Gastrocnemius medialis (tissue), 4 donors: ENCODE data around the gene COG7. TPM values are rescaled to one million over a fixed set of nuclear protein-coding genes. Genes with fewer than 3 reads are reported as not detected.
A peak's percentile ranks its signal among the peaks of the same experiment; 100 is the strongest.

Experiments
- ATAC-seq, 2 donors: fragments of 150-250 bp; one replicate each; pipeline ENCODE4 v1.9.1; 2016
- DNase-seq, 2 donors: peaks; one replicate each; pipeline ENCODE4 v3.0.0-alpha.2; 2019
- H3K27ac ChIP-seq, 4 donors: fragments of 200-600 bp; sonication (generic); 1 replicate in 1 of 4; 2 replicates in 3 of 4; pipeline ENCODE4 v1.5.1; 2016 to 2018; ENCODE audit warnings: mild to moderate bottlenecking in 2 of 4, moderate library complexity in 1 of 4
- H3K27me3 ChIP-seq, 3 donors: fragments of 200-600 bp; sonication (generic) in 2 of 3; 1 replicate in 1 of 3; 2 replicates in 2 of 3; pipeline versions ENCODE4 v1.5.1 to v1.6.0; 2016 to 2019; ENCODE audit warnings: mild to moderate bottlenecking in 1 of 3, moderate library complexity in 1 of 3
- H3K36me3 ChIP-seq, 2 donors: fragments of 200-600 bp; sonication (generic) in 1 of 2; one replicate each; pipeline ENCODE4 v1.5.1; 2017 to 2018
- H3K4me1 ChIP-seq, 2 donors: fragments of 200-600 bp; sonication (generic) in 1 of 2; one replicate each; pipeline ENCODE4 v1.5.1; 2016 to 2017; ENCODE audit warnings: mild to moderate bottlenecking in 2 of 2
- H3K4me3 ChIP-seq, 4 donors: fragments of 200-600 bp; sonication (generic) in 3 of 4; 1 replicate in 1 of 4; 2 replicates in 3 of 4; pipeline ENCODE4 v1.5.1; 2016 to 2019; ENCODE audit warnings: mild to moderate bottlenecking in 2 of 4
- H3K9me3 ChIP-seq, 3 donors: fragments of 200-600 bp; sonication (generic) in 2 of 3; 1 replicate in 1 of 3; 2 replicates in 2 of 3; pipeline ENCODE4 v1.5.1; 2016 to 2019
- CTCF ChIP-seq, 5 experiments: fragments of 450-650 bp in 3 of 5; fragments of 200-600 bp in 2 of 5; sonication (generic) in 2 of 5; IDR thresholded peaks in 4 of 5; conservative IDR thresholded peaks in 1 of 5; 1 replicate in 4 of 5; 2 replicates in 1 of 5; pipeline ENCODE4 v1.5.1; 2016 to 2019; ENCODE audit warnings: antibody characterized with exemption in 5 of 5, mild to moderate bottlenecking in 3 of 5, moderate library complexity in 3 of 5
- POLR2A ChIP-seq, 2 donors: fragments of 450-650 bp; IDR thresholded peaks; one replicate each; pipeline ENCODE4 v1.6.1; 2017; ENCODE audit warnings: antibody characterized with exemption in 2 of 2, mild to moderate bottlenecking in 2 of 2, moderate library complexity in 2 of 2
- in situ Hi-C, 4 donors: fragments of 200-750 bp; cut with MboI; loops; one replicate each; pipeline versions ENCODE4 v1.15.0 to v1.8.0; 2017; ENCODE audit warnings: low sequenced_read_pairs in 4 of 4
- intact Hi-C: fragments of 100-400 bp; cut with DNase I; formaldehyde crosslinking; loops from one replicate; pipeline ENCODE4 v1.15.1; 2023; ENCODE audit warnings: low total_unique reads
- total RNA-seq, 4 donors: library from RNA; depleted of rRNA; stranded (reverse); fragments of >200 nt; gene quantifications; one replicate each; pipeline versions ENCODE4 v1.1.0 to v1.2.3, GENCODE V29; 2016

COG7 gene
- total RNA-seq, 4 donors from 2014 or later, result 6.6 to 12.9 (median 7.1) TPM

DNA sequence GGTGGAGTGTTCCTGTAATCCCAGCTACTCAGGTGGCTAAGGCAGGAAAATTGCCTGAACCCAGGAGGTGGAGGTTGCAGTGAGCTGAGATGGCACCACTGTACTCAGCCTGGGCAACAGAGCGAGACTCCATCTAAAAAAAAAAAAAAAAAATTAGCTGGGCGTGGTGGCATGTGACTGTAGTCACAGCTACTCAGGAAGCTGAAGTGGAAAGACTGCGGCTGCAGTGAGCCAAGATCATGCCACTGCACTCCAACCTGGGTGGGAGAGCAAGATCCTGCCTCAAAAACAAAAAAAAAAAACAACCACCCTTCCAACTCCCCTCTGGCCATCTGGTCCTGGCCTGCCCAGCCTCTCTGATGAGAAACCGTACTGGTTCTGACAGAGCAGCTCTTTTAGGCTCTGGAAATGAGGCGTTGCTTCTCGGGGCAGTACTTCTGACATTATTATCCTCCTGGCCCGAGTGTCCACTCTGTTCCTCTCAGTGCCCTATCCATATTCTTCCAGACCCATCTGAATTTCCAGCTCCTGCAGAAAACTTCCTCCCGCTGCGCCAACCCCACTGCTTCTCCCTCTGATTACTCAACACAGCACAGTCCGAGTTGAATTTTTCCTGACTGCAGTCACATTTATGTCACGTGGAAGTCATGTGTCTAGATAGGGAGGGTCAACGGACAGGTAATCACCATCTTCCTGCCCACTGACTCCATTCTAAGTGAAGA lies 44.0 kb upstream of the COG7 start:
- ATAC-seq (peak; percentile 48 to 53), DNase-seq (peak in 1 of 2 donors; percentile 24)
- TF ChIP-seq POLR2A (IDR thresholded peaks at IDR 0.05), result no peak
- no peak for TF ChIP-seq CTCF (IDR thresholded peaks at IDR 0.05 in 4 of 5, conservative IDR thresholded peaks at IDR 0.05 in 1 of 5)
- Histone ChIP-seq H3K27ac (peak overlapping the region in 3 of 4 donors; percentile 16 to 46 (median 34)), H3K4me1 (peaks cover 0 to 4% of the 10 kb centered on the region in 2 donors), H3K36me3 (peaks cover 0 to 36% of the 10 kb centered on the region in 2 donors), H3K27me3 (no peaks in the 10 kb centered on the region), H3K9me3 (no peaks in the 10 kb centered on the region), H3K4me3 (no peak overlapping the region)
- in situ Hi-C loops, result no loop called here
- intact Hi-C loops, result no loop called here

- in situ Hi-C loops (no loop called here), intact Hi-C loops (no loop called here)
- Histone ChIP-seq H3K27me3 (no peaks in the 10 kb centered on the region), H3K9me3 (no peaks in the 10 kb centered on the region), H3K4me1 (peaks cover 0 to 4% of the 10 kb centered on the region in 2 donors), H3K27ac (no peak overlapping the region), H3K4me3 (no peak overlapping the region), H3K36me3 (peaks cover 0 to 45% of the 10 kb centered on the region in 2 donors)
- DNase-seq (no peak), ATAC-seq (no peak)
- TF ChIP-seq POLR2A (IDR thresholded peaks at IDR 0.05) (no peak), CTCF (IDR thresholded peaks at IDR 0.05 in 4 of 5, conservative IDR thresholded peaks at IDR 0.05 in 1 of 5) (no peak)
Observed at GRCh38 chr16:23495671-23496070, 42.7 kb upstream of the COG7 start.

DNA sequence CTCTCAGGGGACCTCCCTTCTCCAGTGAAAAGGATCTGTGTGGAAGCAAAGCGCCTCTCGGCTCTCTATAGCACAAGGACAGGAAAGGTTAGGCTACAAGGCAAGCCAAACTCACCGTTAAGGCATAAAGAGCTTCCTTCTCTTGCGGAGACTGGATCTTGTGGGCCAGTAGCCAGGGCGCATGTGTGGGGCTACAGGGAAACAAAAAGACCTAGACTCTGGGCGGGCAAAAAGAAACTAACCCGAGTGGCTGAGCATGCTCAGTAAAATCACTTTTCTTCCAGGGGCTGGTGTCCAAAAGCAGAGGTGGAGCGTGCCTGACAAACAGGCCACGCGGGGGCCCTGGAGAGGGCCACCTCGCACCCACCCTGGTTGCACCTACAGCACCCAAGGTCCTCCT lies 41.2 kb upstream of the COG7 start:
- Histone ChIP-seq H3K9me3 (no peaks in the 10 kb centered on the region), H3K27me3 (no peaks in the 10 kb centered on the region), H3K4me1 (peaks cover 0 to 4% of the 10 kb centered on the region in 2 donors), H3K4me3 (no peak overlapping the region), H3K27ac (peak overlapping the region in 2 of 4 donors; percentile 6 to 15), H3K36me3 (peaks cover 0 to 60% of the 10 kb centered on the region in 2 donors)
- intact Hi-C loops, result no loop called here
- TF ChIP-seq POLR2A (IDR thresholded peaks at IDR 0.05), result no peak
- TF ChIP-seq CTCF (IDR thresholded peaks at IDR 0.05 in 4 of 5, conservative IDR thresholded peaks at IDR 0.05 in 1 of 5), result no peak
- DNase-seq (no peak), ATAC-seq (no peak)
- in situ Hi-C loops, result no loop called here

DNA sequence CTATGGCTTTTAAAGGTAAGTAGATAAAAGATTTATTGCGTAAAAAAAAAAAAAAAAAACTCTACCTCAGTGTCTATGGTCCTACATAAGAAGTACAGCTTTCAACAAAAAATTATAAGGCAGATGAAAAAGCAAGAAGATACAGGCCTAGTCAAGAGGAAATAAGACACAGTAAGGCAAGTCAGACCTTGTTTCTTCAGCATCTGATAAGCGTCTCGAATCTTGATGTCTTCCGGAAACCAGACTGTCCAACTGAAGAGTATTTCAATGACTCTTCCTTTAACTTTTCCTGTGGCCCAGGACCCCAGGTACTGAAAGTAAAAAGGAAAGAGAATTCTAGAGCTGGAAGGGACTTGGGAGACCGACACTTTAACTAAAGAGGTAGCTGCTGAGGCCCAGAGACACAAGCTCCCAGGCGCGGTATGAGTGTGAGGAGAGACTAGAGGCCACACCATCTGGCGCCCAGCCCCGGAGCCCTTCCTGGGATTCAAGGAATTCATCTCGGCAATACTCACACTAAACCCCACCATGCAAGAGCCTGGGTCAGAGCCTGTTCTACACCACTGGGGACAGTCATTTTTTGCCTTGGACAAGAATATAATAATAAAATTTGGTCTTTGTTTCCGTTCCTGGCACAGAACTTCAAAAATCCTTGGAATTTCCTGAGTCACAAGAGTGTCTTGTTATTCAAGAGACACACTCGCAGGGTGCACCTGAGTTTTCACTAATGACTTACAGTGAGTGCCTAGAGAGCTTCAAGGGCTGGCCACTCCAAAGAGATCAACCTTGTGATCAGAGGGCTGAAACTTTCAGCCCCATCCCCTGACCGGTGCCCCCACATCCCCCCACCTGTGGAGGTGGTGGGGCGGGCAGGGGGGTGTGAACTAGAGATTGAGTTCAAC lies 38.8 kb upstream of the COG7 start:
- Histone ChIP-seq H3K4me1 (no peaks in the 10 kb centered on the region), H3K27me3 (no peaks in the 10 kb centered on the region), H3K4me3 (no peak overlapping the region), H3K27ac (peak overlapping the region in 2 of 4 donors; percentile 17 to 35), H3K9me3 (no peaks in the 10 kb centered on the region), H3K36me3 (peaks cover 0 to 84% of the 10 kb centered on the region in 2 donors)
- TF ChIP-seq CTCF (IDR thresholded peaks at IDR 0.05 in 4 of 5, conservative IDR thresholded peaks at IDR 0.05 in 1 of 5), result no peak
- DNase-seq (no peak), ATAC-seq (no peak)
- intact Hi-C loops (no loop called here), in situ Hi-C loops (no loop called here)
